ENCODE data around the gene ZNF613. TPM values are rescaled to one million over a fixed set of nuclear protein-coding genes. Genes with fewer than 3 reads are reported as not detected.

The ZNF613 gene
- total RNA-seq, 1 donor from 2014 or later, result 3.4 TPM

GRCh38 chr19:51983361-51983760 is 56.1 kb downstream of the ZNF613 start:
- H3K27me3 ChIP-seq (ENCODE audit: low read depth), result no peaks in the 10 kb centered on the region
- DNase-seq, result no peak
- H3K4me3 ChIP-seq, result no peak overlapping the region
- peaks cover 43% of the 10 kb centered on the region for H3K36me3 ChIP-seq
- H3K4me1 ChIP-seq, result peaks cover 39% of the 10 kb centered on the region
- intact Hi-C loops (cut with micrococcal nuclease), result no loop called here
- peaks cover 78% of the 10 kb centered on the region for H3K9me3 ChIP-seq (replicated peaks)
- no peak for TF ChIP-seq CTCF (IDR thresholded peaks at IDR 0.05; ENCODE audit: borderline replicate concordance)
- peak overlapping the region; percentile 28 for H3K27ac ChIP-seq (replicated peaks)

DNA sequence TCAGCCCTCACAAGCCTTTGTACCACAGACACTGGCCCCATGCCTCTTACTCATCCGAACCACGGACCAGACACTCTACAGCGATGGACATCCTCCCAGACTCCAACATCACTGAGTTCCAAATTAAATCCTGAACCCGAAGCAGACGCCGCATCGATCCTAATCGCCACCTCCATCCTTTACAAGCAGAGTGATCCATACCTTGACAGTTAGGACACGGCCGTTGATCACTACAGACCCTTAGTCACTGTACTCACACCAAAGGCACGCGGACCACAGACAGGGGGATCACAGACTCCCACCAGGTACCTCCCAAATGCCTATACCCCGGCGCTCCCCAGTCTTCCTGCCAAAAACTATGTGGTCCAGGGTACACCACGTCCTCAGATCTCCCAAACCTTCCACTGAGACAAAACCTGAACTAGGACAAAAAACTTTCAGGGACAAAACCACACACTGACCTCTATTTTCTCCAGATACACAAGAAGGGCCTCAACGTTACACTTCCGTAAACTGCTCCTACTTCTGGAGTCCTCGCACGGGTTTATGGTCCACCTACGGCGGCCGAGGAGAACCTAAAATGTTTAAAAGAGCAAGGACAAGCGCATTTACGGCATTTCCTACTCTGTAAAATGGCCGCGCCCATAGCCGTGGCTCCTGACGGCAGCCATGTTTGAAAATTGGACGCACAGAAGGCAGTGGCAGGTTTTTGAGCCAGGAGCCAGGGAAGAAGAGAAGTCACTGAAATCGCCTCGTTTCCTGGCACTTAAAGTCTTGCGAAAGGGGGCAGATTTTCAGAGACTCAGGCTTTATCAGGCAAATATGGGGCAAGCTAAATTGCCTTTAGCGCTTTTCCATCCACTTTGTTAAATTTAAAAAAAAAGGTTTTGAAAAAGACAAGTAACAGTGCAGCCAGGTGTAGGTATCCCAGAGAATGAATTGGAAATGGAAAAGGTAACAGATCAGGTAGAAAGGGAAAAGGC is 59.3 kb downstream of the ZNF613 start, which contains the start of gene ZNF350:
Gene ZNF350, minus strand, starts transcription at position 532 of the 983 bp plus-strand sequence. CDS start 12,480 bp downstream, outside the sequence.
- Histone ChIP-seq H3K9me3 (replicated peaks) (peaks cover 79% of the 10 kb centered on the region), H3K27ac (replicated peaks) (peak within 1 kb of the TSS; percentile 82), H3K4me3 (peak within 1 kb of the TSS; percentile 96), H3K36me3 (peaks cover 27% of the 10 kb centered on the region), H3K4me1 (peaks cover 39% of the 10 kb centered on the region), H3K27me3 (ENCODE audit: low read depth) (no peaks in the 10 kb centered on the region)
- intact Hi-C loops (cut with micrococcal nuclease), result no loop called here
- DNase-seq, result peak; percentile 90
- no peak for TF ChIP-seq CTCF (IDR thresholded peaks at IDR 0.05; ENCODE audit: borderline replicate concordance)

- no peak for TF ChIP-seq CTCF (IDR thresholded peaks at IDR 0.05; ENCODE audit: borderline replicate concordance)
- peaks cover 85% of the 10 kb centered on the region for H3K36me3 ChIP-seq
- DNase-seq, result no peak
- H3K4me3 ChIP-seq, result no peak overlapping the region
- H3K27ac ChIP-seq (replicated peaks), result no peak overlapping the region
- intact Hi-C loops (cut with micrococcal nuclease), result no loop called here
- H3K27me3 ChIP-seq (ENCODE audit: low read depth), result no peaks in the 10 kb centered on the region
- no peaks in the 10 kb centered on the region for H3K4me1 ChIP-seq
- H3K9me3 ChIP-seq (replicated peaks), result peaks cover 100% of the 10 kb centered on the region
Observed at GRCh38 chr19:51993422-51993821, 66.2 kb downstream of the ZNF613 start.

- no peaks in the 10 kb centered on the region for H3K27me3 ChIP-seq (ENCODE audit: low read depth)
- no peak for DNase-seq
- peaks cover 100% of the 10 kb centered on the region for H3K9me3 ChIP-seq (replicated peaks)
- H3K4me1 ChIP-seq, result no peaks in the 10 kb centered on the region
- H3K4me3 ChIP-seq, result no peak overlapping the region
- intact Hi-C loops (cut with micrococcal nuclease), result no loop called here
- no peak overlapping the region for H3K27ac ChIP-seq (replicated peaks)
- H3K36me3 ChIP-seq, result peaks cover 92% of the 10 kb centered on the region
- no peak for TF ChIP-seq CTCF (IDR thresholded peaks at IDR 0.05; ENCODE audit: borderline replicate concordance)
Observed at GRCh38 chr19:51994048-51994644, 66.9 kb downstream of the ZNF613 start.

Other genes with a start within 250 kb of the ZNF613 start
- gene SPACA6, start 234.1 kb upstream of the ZNF613 start, total RNA-seq, result 11.8 TPM
- 0.41 TPM for gene HAS1, start 203.5 kb upstream of the ZNF613 start, total RNA-seq
- gene FPR1, start 175.6 kb upstream of the ZNF613 start, total RNA-seq, result 4.5 TPM
- 0.74 TPM for gene FPR2, start 166.3 kb upstream of the ZNF613 start, total RNA-seq
- gene FPR3, start 132.3 kb upstream of the ZNF613 start, total RNA-seq, result 3.6 TPM
- gene ZNF577, start 39.5 kb upstream of the ZNF613 start, total RNA-seq, result 9.7 TPM
- 7.5 TPM for gene ZNF649, start 22.5 kb upstream of the ZNF613 start, total RNA-seq
- gene ZNF350, start 59.4 kb downstream of the ZNF613 start, total RNA-seq, result 8.0 TPM
- gene ZNF615, start 80.7 kb downstream of the ZNF613 start, total RNA-seq, result 11.2 TPM
- gene ZNF614, start 100.9 kb downstream of the ZNF613 start, total RNA-seq, result 5.5 TPM
- 7.8 TPM for gene ZNF432, start 121.4 kb downstream of the ZNF613 start, total RNA-seq
- 8.5 TPM for gene ZNF841, start 168.3 kb downstream of the ZNF613 start, total RNA-seq
- 5.6 TPM for gene ZNF616, start 212.5 kb downstream of the ZNF613 start, total RNA-seq
- gene ZNF836, start 244.1 kb downstream of the ZNF613 start, total RNA-seq, result 8.1 TPM